Measurements from ENCODE around the gene SCUBE2.

Gene SCUBE2

GRCh38 chr11:9074338-9075029 lies 16.9 kb downstream of the SCUBE2 start:
- DNase-seq (ENCODE audit: low spot score): no peak

GRCh38 chr11:9073466-9074225 lies 17.8 kb downstream of the SCUBE2 start:
- no peak for DNase-seq (ENCODE audit: low spot score)

- DNase-seq (ENCODE audit: low spot score): no peak
Measured at GRCh38 chr11:9072626-9073176, 18.7 kb downstream of the SCUBE2 start.

GRCh38 chr11:9071692-9072091 lies 19.7 kb downstream of the SCUBE2 start:
- DNase-seq (ENCODE audit: low spot score): no peak

DNA sequence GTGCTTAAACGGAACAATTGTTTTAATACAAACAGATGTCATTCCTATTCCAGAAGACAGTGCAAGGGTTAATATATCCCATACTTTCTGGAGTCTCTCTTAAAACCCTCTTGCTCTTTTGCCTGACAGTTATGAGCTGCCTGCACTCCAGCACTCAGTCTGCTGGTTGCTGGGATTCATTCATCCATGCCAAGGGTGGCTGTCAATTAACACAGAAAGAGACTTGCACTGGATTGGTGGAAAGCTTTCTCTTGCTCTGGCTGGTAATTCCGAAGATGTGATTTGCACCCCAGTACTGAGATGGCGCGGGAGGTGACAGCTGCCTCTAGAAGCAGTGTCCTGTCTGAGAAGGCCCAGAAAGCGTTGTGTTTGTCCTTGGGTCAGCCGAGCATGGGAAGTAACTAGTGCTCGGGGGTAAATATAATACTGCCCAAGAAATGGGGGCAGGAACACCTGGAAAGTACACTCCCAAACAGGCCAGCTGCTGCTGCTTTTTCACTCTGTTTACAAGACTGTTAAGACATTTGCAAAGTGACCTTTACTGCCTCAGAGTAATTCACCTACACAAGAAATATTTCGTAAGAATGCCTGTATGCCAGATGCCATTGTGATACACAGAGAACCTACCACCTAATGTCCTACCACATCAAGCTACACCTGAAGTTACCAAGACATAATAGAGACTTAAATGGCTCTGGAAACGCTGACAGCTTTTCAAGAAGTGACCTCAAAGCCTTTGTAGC lies 20.5 kb downstream of the SCUBE2 start:
- DNase-seq (ENCODE audit: low spot score): no peak

DNA sequence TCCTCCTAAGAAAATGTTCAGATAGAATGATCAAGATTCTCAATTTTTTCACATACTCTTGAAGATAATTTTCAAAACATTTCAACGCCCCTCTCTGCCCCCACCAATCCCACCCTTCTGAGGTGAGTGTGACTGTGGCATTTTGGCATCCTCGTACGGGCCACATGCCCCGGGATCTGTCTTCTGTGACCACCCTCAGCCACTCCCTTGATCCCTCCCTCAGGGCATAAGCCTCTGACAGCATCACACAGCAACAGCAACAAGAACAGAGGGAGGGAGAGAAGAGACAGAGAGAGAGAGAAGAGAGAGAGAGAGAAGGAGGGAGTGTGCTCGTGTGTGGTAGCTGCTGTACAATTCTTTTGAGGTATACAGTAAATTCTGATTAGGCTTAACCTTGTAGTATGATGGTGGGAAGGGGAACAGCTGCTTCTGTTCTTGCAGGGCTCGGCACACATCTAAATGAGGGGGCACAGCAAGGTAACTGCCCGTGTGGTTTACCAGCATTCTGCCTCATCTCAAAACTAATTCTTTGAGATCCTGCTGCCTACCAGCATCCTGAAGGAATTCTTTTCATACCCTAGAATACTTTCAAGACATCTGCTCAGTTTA lies 21.4 kb downstream of the SCUBE2 start:
- no peak for DNase-seq (ENCODE audit: low spot score)

DNA sequence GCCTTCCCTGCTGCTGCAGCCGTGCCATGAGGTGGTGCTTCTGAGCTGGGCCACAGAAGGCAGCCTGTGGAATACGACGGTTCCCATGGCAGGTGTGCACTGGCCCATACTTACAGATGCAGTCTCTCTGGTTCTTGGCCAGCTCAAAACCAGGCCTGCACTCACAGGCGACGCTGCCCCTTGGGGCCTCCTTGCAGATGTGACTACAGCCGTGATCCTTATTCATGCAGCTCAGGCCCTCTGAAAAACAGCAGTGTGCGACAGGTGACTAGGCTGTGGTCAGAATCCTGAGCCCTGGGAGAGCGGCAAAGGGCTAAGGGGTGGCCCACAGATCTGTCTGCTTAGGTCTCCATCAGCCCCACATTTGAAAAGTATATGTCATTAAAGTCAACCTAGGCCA lies 22.1 kb downstream of the SCUBE2 start:
- no peak for DNase-seq (ENCODE audit: low spot score)

GRCh38 chr11:9066433-9066925 lies 24.9 kb downstream of the SCUBE2 start:
- DNase-seq (ENCODE audit: low spot score): no peak

DNA sequence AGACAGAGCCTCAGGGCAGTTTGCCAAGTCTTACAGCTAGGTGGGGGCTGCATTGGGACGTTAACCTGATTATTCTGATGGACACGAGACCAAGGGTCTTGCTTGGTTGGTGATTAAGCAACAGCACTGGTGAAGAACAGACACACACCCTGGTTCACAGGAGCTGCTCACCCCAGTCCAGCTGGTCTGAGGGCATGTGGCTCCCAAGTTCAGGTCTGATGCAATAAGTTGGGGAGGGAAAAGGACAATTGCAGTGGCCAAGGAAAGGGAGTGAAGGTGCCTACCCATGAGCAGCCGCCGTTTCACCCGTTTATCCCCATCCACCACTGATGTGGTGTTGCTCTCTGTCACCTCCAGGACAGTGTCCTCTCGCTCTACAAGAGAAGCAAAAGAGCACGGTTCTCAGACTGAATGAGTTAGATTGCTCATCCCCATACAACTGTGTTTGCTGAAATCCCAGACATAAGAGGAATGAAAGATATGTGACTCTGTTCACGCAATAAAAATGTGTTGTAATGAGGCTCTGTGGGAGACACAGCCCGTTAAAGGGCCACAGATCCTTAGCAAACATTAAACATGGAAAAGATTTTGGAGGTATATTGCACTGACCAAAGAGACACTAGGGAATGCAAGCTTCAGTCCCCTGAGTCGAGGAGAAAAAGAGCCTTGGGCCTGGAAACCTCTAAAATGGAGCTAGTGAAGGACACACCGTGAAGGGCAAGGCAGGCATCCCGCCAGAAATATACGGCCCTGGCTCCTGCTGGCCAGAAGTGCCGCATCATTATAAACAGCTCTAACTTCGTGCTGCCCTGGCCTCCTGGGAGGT lies 25.6 kb downstream of the SCUBE2 start:
- no peak for DNase-seq (ENCODE audit: low spot score)

DNA sequence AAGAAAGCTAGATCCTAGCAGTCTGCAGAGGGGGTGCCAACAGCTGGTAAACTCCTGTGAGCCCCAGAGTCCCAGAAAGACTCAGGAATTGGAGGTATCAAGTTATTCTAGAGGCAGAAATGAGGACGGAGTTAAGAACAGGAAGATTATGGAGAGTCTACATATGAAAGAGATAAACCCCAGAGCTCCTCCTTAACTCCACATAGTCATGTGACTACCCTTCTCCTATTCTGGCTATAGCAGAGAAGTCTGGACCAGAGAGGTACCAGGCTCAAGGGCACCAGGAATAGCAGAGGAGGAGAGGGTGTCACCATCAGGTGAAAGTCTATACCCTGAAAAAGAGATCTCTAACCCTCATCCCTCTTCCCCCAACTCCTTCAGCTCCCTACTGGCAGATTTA lies 29.6 kb downstream of the SCUBE2 start:
- DNase-seq (ENCODE audit: low spot score): no peak

DNA sequence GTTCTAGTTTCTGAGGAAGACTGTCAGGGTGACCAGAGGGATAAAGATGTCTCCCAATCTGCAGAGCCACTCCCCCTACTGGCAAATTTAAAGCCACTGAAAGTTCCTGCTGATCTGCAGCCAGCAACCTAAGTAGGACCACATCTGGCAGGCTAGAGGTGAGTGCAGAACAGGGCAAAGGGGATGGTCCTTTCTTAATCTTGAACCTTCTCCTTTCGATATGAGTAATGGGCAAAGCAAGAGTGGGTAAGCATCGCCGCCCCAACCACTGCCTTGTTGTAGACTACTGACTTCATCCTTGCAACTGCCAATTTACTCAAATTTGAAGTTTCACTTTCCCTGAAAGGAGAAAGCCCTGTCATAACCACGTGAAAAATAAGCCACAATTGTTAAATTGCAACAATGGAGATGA lies 30.7 kb downstream of the SCUBE2 start:
- DNase-seq (ENCODE audit: low spot score): no peak

GRCh38 chr11:9059406-9059805 lies 32.0 kb downstream of the SCUBE2 start:
- DNase-seq (ENCODE audit: low spot score): no peak

- no peak for DNase-seq (ENCODE audit: low spot score)
Measured at GRCh38 chr11:9057888-9058287, 33.5 kb downstream of the SCUBE2 start.

- no peak for DNase-seq (ENCODE audit: low spot score)
Measured at GRCh38 chr11:9057007-9057406, 34.4 kb downstream of the SCUBE2 start.

GRCh38 chr11:9056467-9056866 lies 34.9 kb downstream of the SCUBE2 start:
- DNase-seq (ENCODE audit: low spot score): no peak

GRCh38 chr11:9053316-9054035 lies 37.9 kb downstream of the SCUBE2 start:
- no peak for DNase-seq (ENCODE audit: low spot score)

DNA sequence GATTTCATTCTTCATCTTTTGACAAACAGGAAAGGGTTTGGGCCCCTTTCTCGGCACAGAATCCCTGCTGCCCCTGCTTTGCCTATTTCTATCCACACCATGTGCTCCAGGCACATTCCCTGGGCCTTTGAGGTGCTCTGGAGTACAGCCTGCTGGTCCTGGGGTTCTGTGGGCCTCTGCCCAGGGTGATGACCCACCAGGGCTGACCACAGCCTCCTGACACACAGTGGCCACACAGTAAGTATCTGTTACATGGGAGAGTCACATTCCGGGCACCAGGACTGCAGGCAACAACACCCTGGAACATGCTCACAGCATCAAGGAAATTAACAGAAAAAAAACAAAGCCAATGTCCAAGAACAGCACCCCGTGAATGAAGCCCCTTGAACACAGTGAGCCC lies 39.1 kb downstream of the SCUBE2 start:
- no peak for DNase-seq (ENCODE audit: low spot score)

DNA sequence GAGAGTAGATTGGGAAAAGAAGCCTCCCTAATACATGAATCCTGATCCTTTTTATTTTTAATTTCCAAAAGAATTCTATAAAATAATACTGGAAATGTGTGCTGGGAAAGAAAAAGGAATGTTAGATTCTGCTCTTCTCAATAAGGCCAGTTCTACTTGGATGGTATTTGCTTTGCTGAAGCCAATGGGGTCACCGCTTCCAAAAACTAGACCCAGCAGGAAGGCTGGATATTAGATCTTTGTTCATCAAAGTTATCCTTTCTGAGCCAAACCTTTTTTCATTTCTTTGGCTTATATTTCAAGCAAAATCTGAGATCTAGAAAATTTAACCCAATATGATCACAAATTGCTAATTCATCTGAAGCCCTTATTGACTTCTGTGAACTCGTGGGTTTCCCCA lies 41.4 kb downstream of the SCUBE2 start:
- DNase-seq (ENCODE audit: low spot score): no peak

DNA sequence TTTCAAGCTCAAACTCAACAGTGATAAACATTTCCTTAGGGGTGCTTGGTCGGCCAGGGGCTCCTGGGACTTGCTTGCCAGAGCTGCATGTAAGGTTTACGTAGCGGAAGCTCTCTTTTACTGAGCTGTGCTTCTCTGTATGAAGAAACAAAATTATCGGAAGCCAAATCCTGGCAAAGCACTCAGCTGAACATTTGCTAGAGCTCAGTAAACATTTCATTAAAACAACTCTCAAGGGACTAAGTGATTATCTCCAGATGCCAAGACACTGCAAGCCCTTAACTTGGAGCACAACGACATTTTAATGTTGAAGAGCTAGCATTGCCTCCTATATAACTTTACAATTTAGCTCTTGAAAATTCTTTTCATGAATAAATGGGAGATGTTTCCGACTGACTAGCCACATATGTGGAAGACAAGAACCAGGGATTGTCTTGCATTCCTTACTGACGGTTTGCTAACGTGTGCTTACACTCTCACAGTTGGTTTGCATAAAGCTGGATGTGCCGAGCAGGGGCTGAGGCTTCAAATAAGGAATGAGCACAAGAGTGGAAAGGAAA lies 43.4 kb downstream of the SCUBE2 start:
- peak; percentile 61 for DNase-seq (ENCODE audit: low spot score)

DNA sequence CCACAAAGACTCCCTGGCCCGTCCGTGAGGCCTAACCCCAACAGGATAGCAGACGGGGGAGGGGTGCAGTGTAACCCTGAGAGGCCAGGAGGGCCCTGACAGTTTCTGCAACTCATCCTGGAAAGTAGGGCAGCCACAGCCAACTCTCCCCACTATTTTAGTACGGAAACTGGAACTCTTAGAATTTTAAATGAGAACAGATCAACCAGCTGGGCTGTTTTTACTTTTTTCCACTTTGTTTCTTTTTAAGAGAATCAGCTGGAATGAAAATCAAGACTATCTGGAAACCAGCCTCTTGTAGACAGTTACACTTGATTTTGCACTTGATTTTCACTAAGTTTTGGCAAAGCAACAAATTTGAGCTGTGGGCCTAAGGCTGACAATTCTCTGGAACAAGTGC lies 44.9 kb downstream of the SCUBE2 start:
- no peak for DNase-seq (ENCODE audit: low spot score)

Measured in D341Med (cell line).